Endodermal cell (in vitro differentiated cells): Measurements from ENCODE around the gene ASTN1. TPM values are rescaled to one million over a fixed set of nuclear protein-coding genes. Genes with fewer than 3 reads are reported as not detected.

ENCODE experiments used
- DNase-seq: peaks from one replicate; pipeline ENCODE4 v3.0.0-alpha.2; 2017
- H3K27ac ChIP-seq: 2 replicates; pipeline ENCODE4 v1.5.1; 2013; ENCODE audit warnings: mild to moderate bottlenecking, low read depth, low read length, moderate library complexity
- H3K27me3 ChIP-seq: 2 replicates; pipeline ENCODE4 v1.6.1; 2013; ENCODE audit warnings: mild to moderate bottlenecking, low read length, moderate library complexity; ENCODE audit not compliant: insufficient read depth, control insufficient read depth, poor library complexity, severe bottlenecking
- H3K36me3 ChIP-seq: 2 replicates; pipeline ENCODE4 v1.7.0; 2013; ENCODE audit warnings: mild to moderate bottlenecking, low read length, moderate library complexity; ENCODE audit not compliant: control insufficient read depth, insufficient read depth
- H3K4me1 ChIP-seq: one replicate; pipeline ENCODE4 v1.7.0; 2013; ENCODE audit warnings: low read length; ENCODE audit not compliant: control insufficient read depth, insufficient read depth
- H3K4me3 ChIP-seq: 2 replicates; pipeline ENCODE4 v1.5.1; 2013; ENCODE audit warnings: mild to moderate bottlenecking, low read length, moderate library complexity
- H3K9ac ChIP-seq: 2 replicates; pipeline ENCODE4 v1.6.1; 2013; ENCODE audit warnings: mild to moderate bottlenecking, low read length, moderate library complexity; ENCODE audit not compliant: poor library complexity, severe bottlenecking; ENCODE audit errors: extremely low read depth
- H3K9me3 ChIP-seq: 2 replicates; pipeline ENCODE4 v1.6.1; 2013; ENCODE audit warnings: mild to moderate bottlenecking, low read length, moderate library complexity; ENCODE audit not compliant: control insufficient read depth
- H3K27ac Mint-ChIP-seq: 2 replicates; pipeline ENCODE4 v1.8.0; 2020; ENCODE audit warnings: mixed read lengths
- H3K27me3 Mint-ChIP-seq: 2 replicates; pipeline ENCODE4 v1.8.0; 2021; ENCODE audit warnings: mild to moderate bottlenecking, mixed read lengths; ENCODE audit not compliant: insufficient read depth
- H3K36me3 Mint-ChIP-seq: 2 replicates; pipeline ENCODE4 v1.8.0; 2020; ENCODE audit warnings: low read depth, mixed read lengths
- H3K4me1 Mint-ChIP-seq: 2 replicates; pipeline ENCODE4 v1.8.0; 2020; ENCODE audit warnings: mixed read lengths
- H3K4me3 Mint-ChIP-seq: 2 replicates; pipeline ENCODE4 v1.8.0; 2020; ENCODE audit warnings: mild to moderate bottlenecking, moderate library complexity, mixed read lengths
- H3K9me3 Mint-ChIP-seq: 2 replicates; pipeline ENCODE4 v1.8.0; 2020; ENCODE audit warnings: mild to moderate bottlenecking, mixed read lengths
- whole genome bisulfite sequencing, 2 experiments: methylation state at CpG; one replicate each; pipeline versions ENCODE4 v1.1.5 to v1.1.7; 2013; ENCODE audit warnings: missing lambda C conversion rate in 2 of 2, mixed read lengths in 1 of 2; ENCODE audit not compliant: insufficient coverage in 1 of 2, insufficient read length in 1 of 2; 5-methylcytosine and 5-hydroxymethylcytosine counted together
- total RNA-seq, 2 donors: library from RNA; stranded (reverse); fragmentation: NEBNext Ultra II Directional in 1 of 2; extraction: Animal tissue kit (Norgen Biotek cat#: 25700) in 1 of 2; gene quantifications; 2 replicates in 1 of 2; 3 replicates in 1 of 2; pipeline ENCODE4 v1.2.1, GENCODE V29; 2021
- TF ChIP-seq, protein P1 (sequence below): fragments of 200-600 bp; sonication (generic); conservative IDR thresholded peaks from 2 replicates; pipeline ENCODE4 v1.5.0; 2021; ENCODE audit warnings: antibody characterized with exemption, mild to moderate bottlenecking

ASTN1 gene
- total RNA-seq, 2 donors from 2014 or later = 0.31 to 0.70 TPM

DNA sequence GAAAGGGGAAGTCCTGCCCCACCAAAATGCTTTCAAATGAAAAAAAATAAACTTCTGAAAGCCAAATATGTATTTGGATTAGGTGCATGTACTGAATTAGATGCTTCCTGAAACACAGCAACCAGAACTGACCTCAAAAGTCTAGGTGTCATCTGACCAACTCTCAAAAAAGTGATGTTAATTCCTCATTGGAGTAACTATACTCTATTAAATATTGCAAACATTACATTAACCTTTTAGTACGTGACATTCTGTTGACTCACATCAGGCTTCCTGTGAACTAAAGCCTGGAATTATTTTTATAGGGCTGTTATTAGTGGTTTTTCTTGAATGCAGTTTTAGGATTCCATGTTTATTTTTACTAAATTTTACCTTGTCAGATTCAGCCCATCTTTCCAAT, 73.5 kb downstream of the ASTN1 start:
- Mint-ChIP-seq H3K27me3 (peaks cover 43% of the 10 kb centered on the region), H3K9me3 (no peaks in the 10 kb centered on the region), H3K4me3 (no peak overlapping the region), H3K4me1 (peaks cover 19% of the 10 kb centered on the region), H3K36me3 (no peaks in the 10 kb centered on the region), H3K27ac (no peak overlapping the region)
- no peak overlapping the region for H3K27ac ChIP-seq
- WGBS, 2 experiments = 86% methylated on average over 1 of the region's 1 CpG; no CpG with 5 or more reads in 1 of the 2 experiments
- no peaks in the 10 kb centered on the region for H3K36me3 ChIP-seq
- H3K4me1 ChIP-seq = peaks cover 6% of the 10 kb centered on the region
- no peak overlapping the region for H3K4me3 ChIP-seq
- DNase-seq = no peak
- peaks cover 55% of the 10 kb centered on the region for H3K27me3 ChIP-seq
- TF ChIP-seq, protein P1, sequence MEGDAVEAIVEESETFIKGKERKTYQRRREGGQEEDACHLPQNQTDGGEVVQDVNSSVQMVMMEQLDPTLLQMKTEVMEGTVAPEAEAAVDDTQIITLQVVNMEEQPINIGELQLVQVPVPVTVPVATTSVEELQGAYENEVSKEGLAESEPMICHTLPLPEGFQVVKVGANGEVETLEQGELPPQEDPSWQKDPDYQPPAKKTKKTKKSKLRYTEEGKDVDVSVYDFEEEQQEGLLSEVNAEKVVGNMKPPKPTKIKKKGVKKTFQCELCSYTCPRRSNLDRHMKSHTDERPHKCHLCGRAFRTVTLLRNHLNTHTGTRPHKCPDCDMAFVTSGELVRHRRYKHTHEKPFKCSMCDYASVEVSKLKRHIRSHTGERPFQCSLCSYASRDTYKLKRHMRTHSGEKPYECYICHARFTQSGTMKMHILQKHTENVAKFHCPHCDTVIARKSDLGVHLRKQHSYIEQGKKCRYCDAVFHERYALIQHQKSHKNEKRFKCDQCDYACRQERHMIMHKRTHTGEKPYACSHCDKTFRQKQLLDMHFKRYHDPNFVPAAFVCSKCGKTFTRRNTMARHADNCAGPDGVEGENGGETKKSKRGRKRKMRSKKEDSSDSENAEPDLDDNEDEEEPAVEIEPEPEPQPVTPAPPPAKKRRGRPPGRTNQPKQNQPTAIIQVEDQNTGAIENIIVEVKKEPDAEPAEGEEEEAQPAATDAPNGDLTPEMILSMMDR = no peak
- H3K9me3 ChIP-seq = no peaks in the 10 kb centered on the region
- H3K9ac ChIP-seq = no peak overlapping the region

DNA sequence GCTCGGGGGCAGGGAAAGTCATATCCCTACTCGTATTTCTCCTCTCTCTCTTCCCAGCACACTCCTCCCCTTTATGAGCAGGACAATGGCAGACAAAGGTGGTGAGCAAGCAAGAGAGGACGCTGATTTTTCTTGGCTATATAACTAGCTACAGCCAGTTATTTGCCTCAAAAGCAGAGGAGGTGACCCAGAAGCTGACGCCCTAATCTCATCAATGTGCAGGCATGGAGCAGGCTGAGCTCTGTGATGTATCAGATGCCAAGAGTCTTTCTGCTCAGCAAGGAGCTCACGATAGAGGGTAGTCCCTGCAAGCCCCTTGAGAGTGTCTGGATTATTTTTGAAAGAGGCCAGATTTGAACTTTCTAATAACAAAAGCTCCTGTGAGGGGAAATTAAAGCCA, 75.5 kb downstream of the ASTN1 start:
- TF ChIP-seq, protein P1 = no peak
- peaks cover 6% of the 10 kb centered on the region for H3K4me1 ChIP-seq
- no peak for DNase-seq
- no peak overlapping the region for H3K9ac ChIP-seq
- H3K36me3 ChIP-seq = no peaks in the 10 kb centered on the region
- peaks cover 56% of the 10 kb centered on the region for H3K27me3 Mint-ChIP-seq
- peaks cover 19% of the 10 kb centered on the region for H3K4me1 Mint-ChIP-seq
- no peak overlapping the region for H3K4me3 ChIP-seq
- H3K9me3 ChIP-seq = no peaks in the 10 kb centered on the region
- H3K27ac ChIP-seq = no peak overlapping the region
- no peak overlapping the region for H3K4me3 Mint-ChIP-seq
- no peak overlapping the region for H3K27ac Mint-ChIP-seq
- WGBS, 2 experiments = 71 to 85% methylated on average over 4 to 5 of the region's 5 CpGs
- H3K9me3 Mint-ChIP-seq = no peaks in the 10 kb centered on the region
- no peaks in the 10 kb centered on the region for H3K36me3 Mint-ChIP-seq
- peaks cover 71% of the 10 kb centered on the region for H3K27me3 ChIP-seq

DNA sequence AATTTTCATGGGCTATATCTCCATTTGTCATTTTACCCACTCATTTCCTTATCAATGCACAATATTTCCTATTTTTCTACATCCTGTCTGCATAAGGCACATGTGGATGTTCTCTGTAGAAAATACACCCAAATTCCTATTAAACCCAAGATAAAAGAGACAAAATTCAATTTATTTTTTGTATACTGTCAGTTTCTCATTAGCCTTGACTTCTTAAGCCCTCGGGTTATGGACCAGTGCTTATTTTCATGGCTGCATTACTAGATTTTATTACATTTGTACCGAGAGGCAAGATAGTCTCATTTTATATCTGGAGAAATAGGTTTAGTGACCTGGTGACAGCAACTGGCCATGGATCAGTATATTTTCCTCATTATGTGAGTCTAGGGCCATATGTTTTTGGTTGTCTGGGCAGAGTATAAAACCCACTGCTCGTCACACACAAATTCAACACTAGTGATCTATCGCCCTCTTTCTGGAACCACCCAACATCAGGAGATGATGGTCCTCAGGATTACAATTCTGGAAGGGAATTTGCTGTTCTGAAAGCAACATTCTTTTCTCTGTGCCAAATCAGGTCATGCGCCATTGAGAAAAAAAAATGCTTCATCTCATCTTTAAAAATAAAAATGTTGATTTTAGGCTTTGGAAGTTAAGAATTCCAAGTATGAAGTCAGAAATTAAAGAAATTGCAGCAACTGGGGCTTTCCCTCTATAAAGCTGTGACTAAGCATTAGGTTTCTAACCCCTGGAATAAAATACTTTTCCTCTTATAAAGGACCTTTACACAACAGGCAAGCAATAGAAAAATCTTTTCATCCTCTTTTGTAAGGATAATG, 81.4 kb downstream of the ASTN1 start:
- DNase-seq = no peak
- Histone ChIP-seq H3K4me3 (no peak overlapping the region), H3K9me3 (no peaks in the 10 kb centered on the region), H3K36me3 (no peaks in the 10 kb centered on the region), H3K4me1 (peaks cover 6% of the 10 kb centered on the region), H3K9ac (no peak overlapping the region), H3K27me3 (peaks cover 83% of the 10 kb centered on the region), H3K27ac (no peak overlapping the region)
- Mint-ChIP-seq H3K4me3 (no peak overlapping the region), H3K27ac (no peak overlapping the region), H3K27me3 (peaks cover 65% of the 10 kb centered on the region), H3K9me3 (no peaks in the 10 kb centered on the region), H3K4me1 (peaks cover 11% of the 10 kb centered on the region), H3K36me3 (no peaks in the 10 kb centered on the region)
- 84 to 100% methylated on average over 1 to 5 of the region's 5 CpGs for WGBS, 2 experiments
- TF ChIP-seq, protein P1 = no peak
